WTC11 (cell line): ENCODE measurements around the gene ZNF787.

Source experiments
- FOXP1 ChIP-seq: sonication (generic); formaldehyde crosslinking; IDR thresholded peaks from 2 replicates; pipeline ENCODE4 v1.8.0; 2022; ENCODE audit warnings: missing genetic modification reagents, mild to moderate bottlenecking, moderate library complexity, borderline replicate concordance
- SP1 ChIP-seq: sonication (generic); formaldehyde crosslinking; conservative IDR thresholded peaks from 2 replicates; pipeline ENCODE4 v1.8.1; 2022; ENCODE audit warnings: missing genetic modification reagents
- TEAD4 ChIP-seq: sonication (generic); formaldehyde crosslinking; IDR thresholded peaks from 2 replicates; pipeline ENCODE4 v1.8.0; 2022; ENCODE audit warnings: mild to moderate bottlenecking, missing genetic modification reagents
- TF ChIP-seq, protein P1 (sequence below): fragments of 200-600 bp; IDR thresholded peaks from 2 replicates; pipeline ENCODE4 v1.8.0; 2022; ENCODE audit warnings: antibody characterized with exemption
- TF ChIP-seq, protein P2 (sequence below): sonication (generic); formaldehyde crosslinking; conservative IDR thresholded peaks from 2 replicates; pipeline ENCODE4 v1.8.1; 2022; ENCODE audit warnings: mild to moderate bottlenecking, missing genetic modification reagents
- TF ChIP-seq, protein P3 (sequence below): sonication (generic); formaldehyde crosslinking; IDR thresholded peaks from 2 replicates; pipeline ENCODE4 v1.8.0; 2022; ENCODE audit warnings: mild to moderate bottlenecking, missing genetic modification reagents
- TF ChIP-seq, protein P4 (sequence below): sonication (generic); formaldehyde crosslinking; IDR thresholded peaks from 2 replicates; pipeline ENCODE4 v1.8.0; 2023; ENCODE audit warnings: mild to moderate bottlenecking, missing genetic modification reagents
- TF ChIP-seq, protein P5 (sequence below): sonication (generic); formaldehyde crosslinking; IDR thresholded peaks from 2 replicates; pipeline ENCODE4 v1.8.1; 2023; ENCODE audit warnings: mild to moderate bottlenecking, missing genetic modification reagents, moderate library complexity

DNA sequence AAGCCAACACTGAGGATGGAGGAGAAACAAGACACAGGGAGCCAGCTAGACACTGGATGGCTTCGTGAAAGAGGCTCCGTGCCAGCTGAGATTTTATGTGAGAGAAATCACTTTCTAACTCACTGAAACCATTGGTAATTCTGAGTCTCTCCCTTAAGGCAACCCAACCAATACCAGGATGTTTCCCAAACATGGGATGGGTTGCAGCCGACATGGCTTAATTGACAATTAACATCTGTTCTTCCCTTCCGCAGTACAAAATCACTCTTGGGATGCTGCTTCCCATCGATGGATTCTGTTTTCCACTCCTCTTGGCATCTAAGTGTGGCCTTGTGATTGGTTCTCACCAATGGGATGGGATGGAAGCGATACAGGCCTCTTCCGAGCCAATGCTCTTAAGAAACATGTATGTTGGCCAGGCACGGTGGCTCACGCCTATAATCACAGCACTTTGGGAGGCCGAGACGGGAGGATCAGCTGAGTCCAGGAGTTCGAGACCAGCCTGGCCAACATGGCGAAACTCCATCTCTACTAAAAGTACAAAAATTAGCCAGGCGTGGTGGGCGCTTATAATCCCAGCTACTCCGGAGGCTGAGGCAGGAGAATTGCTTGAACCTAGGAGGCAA lies 2.3 kb upstream of the ZNF787 start:
- TF ChIP-seq SP1 (no peak), FOXP1 (no peak), TEAD4 (no peak)
- TF ChIP-seq, protein P1, sequence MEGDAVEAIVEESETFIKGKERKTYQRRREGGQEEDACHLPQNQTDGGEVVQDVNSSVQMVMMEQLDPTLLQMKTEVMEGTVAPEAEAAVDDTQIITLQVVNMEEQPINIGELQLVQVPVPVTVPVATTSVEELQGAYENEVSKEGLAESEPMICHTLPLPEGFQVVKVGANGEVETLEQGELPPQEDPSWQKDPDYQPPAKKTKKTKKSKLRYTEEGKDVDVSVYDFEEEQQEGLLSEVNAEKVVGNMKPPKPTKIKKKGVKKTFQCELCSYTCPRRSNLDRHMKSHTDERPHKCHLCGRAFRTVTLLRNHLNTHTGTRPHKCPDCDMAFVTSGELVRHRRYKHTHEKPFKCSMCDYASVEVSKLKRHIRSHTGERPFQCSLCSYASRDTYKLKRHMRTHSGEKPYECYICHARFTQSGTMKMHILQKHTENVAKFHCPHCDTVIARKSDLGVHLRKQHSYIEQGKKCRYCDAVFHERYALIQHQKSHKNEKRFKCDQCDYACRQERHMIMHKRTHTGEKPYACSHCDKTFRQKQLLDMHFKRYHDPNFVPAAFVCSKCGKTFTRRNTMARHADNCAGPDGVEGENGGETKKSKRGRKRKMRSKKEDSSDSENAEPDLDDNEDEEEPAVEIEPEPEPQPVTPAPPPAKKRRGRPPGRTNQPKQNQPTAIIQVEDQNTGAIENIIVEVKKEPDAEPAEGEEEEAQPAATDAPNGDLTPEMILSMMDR = no peak
- TF ChIP-seq, protein P2, sequence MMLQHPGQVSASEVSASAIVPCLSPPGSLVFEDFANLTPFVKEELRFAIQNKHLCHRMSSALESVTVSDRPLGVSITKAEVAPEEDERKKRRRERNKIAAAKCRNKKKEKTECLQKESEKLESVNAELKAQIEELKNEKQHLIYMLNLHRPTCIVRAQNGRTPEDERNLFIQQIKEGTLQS = no peak
- TF ChIP-seq, protein P3, sequence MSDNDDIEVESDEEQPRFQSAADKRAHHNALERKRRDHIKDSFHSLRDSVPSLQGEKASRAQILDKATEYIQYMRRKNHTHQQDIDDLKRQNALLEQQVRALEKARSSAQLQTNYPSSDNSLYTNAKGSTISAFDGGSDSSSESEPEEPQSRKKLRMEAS (CRISPR knock-in tag) = no peak
- TF ChIP-seq, protein P4, sequence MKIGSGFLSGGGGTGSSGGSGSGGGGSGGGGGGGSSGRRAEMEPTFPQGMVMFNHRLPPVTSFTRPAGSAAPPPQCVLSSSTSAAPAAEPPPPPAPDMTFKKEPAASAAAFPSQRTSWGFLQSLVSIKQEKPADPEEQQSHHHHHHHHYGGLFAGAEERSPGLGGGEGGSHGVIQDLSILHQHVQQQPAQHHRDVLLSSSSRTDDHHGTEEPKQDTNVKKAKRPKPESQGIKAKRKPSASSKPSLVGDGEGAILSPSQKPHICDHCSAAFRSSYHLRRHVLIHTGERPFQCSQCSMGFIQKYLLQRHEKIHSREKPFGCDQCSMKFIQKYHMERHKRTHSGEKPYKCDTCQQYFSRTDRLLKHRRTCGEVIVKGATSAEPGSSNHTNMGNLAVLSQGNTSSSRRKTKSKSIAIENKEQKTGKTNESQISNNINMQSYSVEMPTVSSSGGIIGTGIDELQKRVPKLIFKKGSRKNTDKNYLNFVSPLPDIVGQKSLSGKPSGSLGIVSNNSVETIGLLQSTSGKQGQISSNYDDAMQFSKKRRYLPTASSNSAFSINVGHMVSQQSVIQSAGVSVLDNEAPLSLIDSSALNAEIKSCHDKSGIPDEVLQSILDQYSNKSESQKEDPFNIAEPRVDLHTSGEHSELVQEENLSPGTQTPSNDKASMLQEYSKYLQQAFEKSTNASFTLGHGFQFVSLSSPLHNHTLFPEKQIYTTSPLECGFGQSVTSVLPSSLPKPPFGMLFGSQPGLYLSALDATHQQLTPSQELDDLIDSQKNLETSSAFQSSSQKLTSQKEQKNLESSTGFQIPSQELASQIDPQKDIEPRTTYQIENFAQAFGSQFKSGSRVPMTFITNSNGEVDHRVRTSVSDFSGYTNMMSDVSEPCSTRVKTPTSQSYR (CRISPR knock-in tag) = no peak
- TF ChIP-seq, protein P5, sequence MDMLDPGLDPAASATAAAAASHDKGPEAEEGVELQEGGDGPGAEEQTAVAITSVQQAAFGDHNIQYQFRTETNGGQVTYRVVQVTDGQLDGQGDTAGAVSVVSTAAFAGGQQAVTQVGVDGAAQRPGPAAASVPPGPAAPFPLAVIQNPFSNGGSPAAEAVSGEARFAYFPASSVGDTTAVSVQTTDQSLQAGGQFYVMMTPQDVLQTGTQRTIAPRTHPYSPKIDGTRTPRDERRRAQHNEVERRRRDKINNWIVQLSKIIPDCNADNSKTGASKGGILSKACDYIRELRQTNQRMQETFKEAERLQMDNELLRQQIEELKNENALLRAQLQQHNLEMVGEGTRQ (CRISPR knock-in tag) = no peak
